Epithelial cell of proximal tubule (primary cell): ENCODE data around the gene HOXC9. TPM values are rescaled to one million over a fixed set of nuclear protein-coding genes. Genes with fewer than 3 reads are reported as not detected.
A peak's percentile ranks its signal among the peaks of the same experiment; 100 is the strongest.

Source experiments
- DNase-seq: peaks from one replicate; pipeline ENCODE4 v3.0.0-alpha.2; 2011; ENCODE audit warnings: low read depth
- H3K4me3 ChIP-seq: 2 replicates; pipeline ENCODE4 v1.5.1; 2011; ENCODE audit warnings: low read depth, mild to moderate bottlenecking, low read length
- CTCF ChIP-seq: conservative IDR thresholded peaks from 2 replicates; pipeline ENCODE4 v1.5.1; 2012; ENCODE audit warnings: low read depth, mild to moderate bottlenecking, low read length
- total RNA-seq: library from RNA; depleted of rRNA; stranded (reverse); fragments of >200 nt; gene quantifications from 2 replicates; pipeline ENCODE4 v1.2.3, GENCODE V29; 2015

The HOXC9 gene
- total RNA-seq, 1 donor from 2014 or later = 11.0 TPM

- no peak for DNase-seq
- peak overlapping the region; percentile 53 for H3K4me3 ChIP-seq
- TF ChIP-seq CTCF = no peak
Measured at GRCh38 chr12:54004841-54005530, 5.0 kb downstream of the HOXC9 start.

GRCh38 chr12:54005531-54005852 lies 5.5 kb downstream of the HOXC9 start:
- no peak for DNase-seq
- no peak for TF ChIP-seq CTCF
- peak overlapping the region; percentile 53 for H3K4me3 ChIP-seq

- peak; percentile 81 for TF ChIP-seq CTCF
- no peak for DNase-seq
- H3K4me3 ChIP-seq = peak overlapping the region; percentile 53
Measured at GRCh38 chr12:54005853-54006558, 6.0 kb downstream of the HOXC9 start.

GRCh38 chr12:54006559-54007220 lies 6.7 kb downstream of the HOXC9 start:
- H3K4me3 ChIP-seq = peak overlapping the region; percentile 53
- TF ChIP-seq CTCF = no peak
- no peak for DNase-seq

- TF ChIP-seq CTCF = no peak
- DNase-seq = no peak
- no peak overlapping the region for H3K4me3 ChIP-seq
Measured at GRCh38 chr12:54007538-54008259, 7.7 kb downstream of the HOXC9 start.

- DNase-seq = no peak
- no peak for TF ChIP-seq CTCF
- H3K4me3 ChIP-seq = peak overlapping the region; percentile 29
Measured at GRCh38 chr12:54008260-54008552, 8.2 kb downstream of the HOXC9 start.
